ENCODE results near the gene SEMA4B. TPM values are rescaled to one million over a fixed set of nuclear protein-coding genes. Genes with fewer than 3 reads are reported as not detected.

SEMA4B gene
- total and polyA plus RNA-seq, 10 of the 15 experiments (the other 5 are each of a cell fraction or from before 2014, with no cell fraction given): 0.87 to 26.0 (median 9.3) TPM

DNA sequence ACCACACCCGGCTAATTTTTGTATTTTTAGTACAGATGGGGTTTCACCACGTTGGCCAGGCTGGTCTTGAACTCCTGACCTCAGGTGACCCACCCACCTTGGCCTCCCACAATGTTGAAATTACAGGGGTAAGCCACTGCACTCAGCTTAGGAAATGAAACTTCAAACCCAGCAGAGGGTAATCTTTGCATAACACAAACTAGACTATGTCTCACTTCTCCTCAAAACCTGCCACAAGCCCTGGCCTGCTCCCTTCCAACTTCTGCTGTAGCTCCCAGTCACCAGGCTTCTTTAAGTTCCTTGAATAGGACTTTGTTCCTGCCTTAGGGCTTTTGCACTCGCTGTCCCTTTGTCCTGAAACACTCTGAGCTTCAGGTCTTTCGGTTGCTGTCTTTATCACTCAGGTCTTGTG lies 39.2 kb upstream of the SEMA4B start (continued):
- TF ChIP-seq, protein P1, sequence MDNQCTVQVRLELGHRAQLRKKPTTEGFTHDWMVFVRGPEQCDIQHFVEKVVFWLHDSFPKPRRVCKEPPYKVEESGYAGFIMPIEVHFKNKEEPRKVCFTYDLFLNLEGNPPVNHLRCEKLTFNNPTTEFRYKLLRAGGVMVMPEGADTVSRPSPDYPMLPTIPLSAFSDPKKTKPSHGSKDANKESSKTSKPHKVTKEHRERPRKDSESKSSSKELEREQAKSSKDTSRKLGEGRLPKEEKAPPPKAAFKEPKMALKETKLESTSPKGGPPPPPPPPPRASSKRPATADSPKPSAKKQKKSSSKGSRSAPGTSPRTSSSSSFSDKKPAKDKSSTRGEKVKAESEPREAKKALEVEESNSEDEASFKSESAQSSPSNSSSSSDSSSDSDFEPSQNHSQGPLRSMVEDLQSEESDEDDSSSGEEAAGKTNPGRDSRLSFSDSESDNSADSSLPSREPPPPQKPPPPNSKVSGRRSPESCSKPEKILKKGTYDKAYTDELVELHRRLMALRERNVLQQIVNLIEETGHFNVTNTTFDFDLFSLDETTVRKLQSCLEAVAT (IDR thresholded peaks at IDR 0.05): peak; percentile 76; the same call in 1 of the 2 replicates
- 0 out of 2 replicates have a peak, but pooled peaks have one; percentile 47 for TF ChIP-seq MEF2A (IDR thresholded peaks at IDR 0.05; ENCODE audit: insufficient read depth, low read depth, low read length)
- 0 out of 2 replicates have a peak, but pooled peaks have one; percentile 62 for TF ChIP-seq CHD4 (IDR thresholded peaks at IDR 0.05)
- TF ChIP-seq RAD51 (IDR thresholded peaks at IDR 0.05): no peak; the same call in 1 of the 2 replicates
- TF ChIP-seq, protein P2, sequence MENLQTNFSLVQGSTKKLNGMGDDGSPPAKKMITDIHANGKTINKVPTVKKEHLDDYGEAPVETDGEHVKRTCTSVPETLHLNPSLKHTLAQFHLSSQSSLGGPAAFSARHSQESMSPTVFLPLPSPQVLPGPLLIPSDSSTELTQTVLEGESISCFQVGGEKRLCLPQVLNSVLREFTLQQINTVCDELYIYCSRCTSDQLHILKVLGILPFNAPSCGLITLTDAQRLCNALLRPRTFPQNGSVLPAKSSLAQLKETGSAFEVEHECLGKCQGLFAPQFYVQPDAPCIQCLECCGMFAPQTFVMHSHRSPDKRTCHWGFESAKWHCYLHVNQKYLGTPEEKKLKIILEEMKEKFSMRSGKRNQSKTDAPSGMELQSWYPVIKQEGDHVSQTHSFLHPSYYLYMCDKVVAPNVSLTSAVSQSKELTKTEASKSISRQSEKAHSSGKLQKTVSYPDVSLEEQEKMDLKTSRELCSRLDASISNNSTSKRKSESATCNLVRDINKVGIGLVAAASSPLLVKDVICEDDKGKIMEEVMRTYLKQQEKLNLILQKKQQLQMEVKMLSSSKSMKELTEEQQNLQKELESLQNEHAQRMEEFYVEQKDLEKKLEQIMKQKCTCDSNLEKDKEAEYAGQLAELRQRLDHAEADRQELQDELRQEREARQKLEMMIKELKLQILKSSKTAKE (IDR thresholded peaks at IDR 0.05; ENCODE audit: low read depth, poor library complexity, severe bottlenecking): peak; percentile 95
- TF ChIP-seq CREM (IDR thresholded peaks at IDR 0.05; ENCODE audit: low read depth): 0 out of 2 replicates have a peak, but pooled peaks have one; percentile 21
- peak; percentile 84 for TF ChIP-seq IRF4 (IDR thresholded peaks at IDR 0.05; ENCODE audit: low read depth, low read length)
- TF ChIP-seq, protein P3, sequence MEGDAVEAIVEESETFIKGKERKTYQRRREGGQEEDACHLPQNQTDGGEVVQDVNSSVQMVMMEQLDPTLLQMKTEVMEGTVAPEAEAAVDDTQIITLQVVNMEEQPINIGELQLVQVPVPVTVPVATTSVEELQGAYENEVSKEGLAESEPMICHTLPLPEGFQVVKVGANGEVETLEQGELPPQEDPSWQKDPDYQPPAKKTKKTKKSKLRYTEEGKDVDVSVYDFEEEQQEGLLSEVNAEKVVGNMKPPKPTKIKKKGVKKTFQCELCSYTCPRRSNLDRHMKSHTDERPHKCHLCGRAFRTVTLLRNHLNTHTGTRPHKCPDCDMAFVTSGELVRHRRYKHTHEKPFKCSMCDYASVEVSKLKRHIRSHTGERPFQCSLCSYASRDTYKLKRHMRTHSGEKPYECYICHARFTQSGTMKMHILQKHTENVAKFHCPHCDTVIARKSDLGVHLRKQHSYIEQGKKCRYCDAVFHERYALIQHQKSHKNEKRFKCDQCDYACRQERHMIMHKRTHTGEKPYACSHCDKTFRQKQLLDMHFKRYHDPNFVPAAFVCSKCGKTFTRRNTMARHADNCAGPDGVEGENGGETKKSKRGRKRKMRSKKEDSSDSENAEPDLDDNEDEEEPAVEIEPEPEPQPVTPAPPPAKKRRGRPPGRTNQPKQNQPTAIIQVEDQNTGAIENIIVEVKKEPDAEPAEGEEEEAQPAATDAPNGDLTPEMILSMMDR (IDR thresholded peaks at IDR 0.05 in 2 of 3, conservative IDR thresholded peaks at IDR 0.05 in 1 of 3; ENCODE audit: control insufficient read depth in 2 of 3, extremely low read depth in 1 of 3, insufficient read depth in 1 of 3, low read depth in 3 of 3, low read length in 3 of 3): peak in 1 of 3 experiments; percentile 31; a peak in 1 of 6 replicates
- TF ChIP-seq CEBPB (IDR thresholded peaks at IDR 0.05; ENCODE audit: borderline replicate concordance in 1 of 2, low read depth in 2 of 2, low read length in 2 of 2): no peak
- TF ChIP-seq RB1 (IDR thresholded peaks at IDR 0.05; ENCODE audit: borderline replicate concordance): 0 out of 2 replicates have a peak, but pooled peaks have one; percentile 35
- no peak for TF ChIP-seq RBBP5 (conservative IDR thresholded peaks at IDR 0.05)
- TF ChIP-seq NR2C1 (IDR thresholded peaks at IDR 0.05): 0 out of 2 replicates have a peak, but pooled peaks have one; percentile 37
- peak in 1 of 2 experiments; percentile 35; a peak in 1 of 4 replicates for TF ChIP-seq EP300 (IDR thresholded peaks at IDR 0.05; ENCODE audit: borderline replicate concordance in 1 of 2, control insufficient read depth in 1 of 2, low read depth in 2 of 2, low read length in 2 of 2)
- TF ChIP-seq LARP7 (IDR thresholded peaks at IDR 0.05): peak; percentile 29; the same call in 1 of the 2 replicates
- TF ChIP-seq IKZF2 (IDR thresholded peaks at IDR 0.05): peak; percentile 76 to 77
- peak; percentile 73 for TF ChIP-seq ATF7 (IDR thresholded peaks at IDR 0.05; ENCODE audit: low read depth)
- TF ChIP-seq SREBF1 (IDR thresholded peaks at IDR 0.05; ENCODE audit: low read length): no peak
- TF ChIP-seq SP1 (IDR thresholded peaks at IDR 0.05; ENCODE audit: low read depth, low read length): peak; percentile 27
- no peak for TF ChIP-seq KAT2A (conservative IDR thresholded peaks at IDR 0.05; ENCODE audit: control insufficient read depth, low read depth, low read length)
- no peak for TF ChIP-seq ZNF207 (IDR thresholded peaks at IDR 0.05; ENCODE audit: borderline replicate concordance)
- TF ChIP-seq RAD21 (IDR thresholded peaks at IDR 0.05; ENCODE audit: insufficient read depth, low read depth, low read length): peak; percentile 43
- TF ChIP-seq SPI1 (IDR thresholded peaks at IDR 0.05; ENCODE audit: borderline replicate concordance, insufficient read depth, low read depth, low read length): peak; percentile 83; the same call in 1 of the 2 replicates
- TF ChIP-seq, protein P4, sequence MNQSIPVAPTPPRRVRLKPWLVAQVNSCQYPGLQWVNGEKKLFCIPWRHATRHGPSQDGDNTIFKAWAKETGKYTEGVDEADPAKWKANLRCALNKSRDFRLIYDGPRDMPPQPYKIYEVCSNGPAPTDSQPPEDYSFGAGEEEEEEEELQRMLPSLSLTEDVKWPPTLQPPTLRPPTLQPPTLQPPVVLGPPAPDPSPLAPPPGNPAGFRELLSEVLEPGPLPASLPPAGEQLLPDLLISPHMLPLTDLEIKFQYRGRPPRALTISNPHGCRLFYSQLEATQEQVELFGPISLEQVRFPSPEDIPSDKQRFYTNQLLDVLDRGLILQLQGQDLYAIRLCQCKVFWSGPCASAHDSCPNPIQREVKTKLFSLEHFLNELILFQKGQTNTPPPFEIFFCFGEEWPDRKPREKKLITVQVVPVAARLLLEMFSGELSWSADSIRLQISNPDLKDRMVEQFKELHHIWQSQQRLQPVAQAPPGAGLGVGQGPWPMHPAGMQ (IDR thresholded peaks at IDR 0.05; ENCODE audit: borderline replicate concordance): peak; percentile 33; the same call in 1 of the 2 replicates
- peak; percentile 100 for TF ChIP-seq SMARCA5 (IDR thresholded peaks at IDR 0.05)
- TF ChIP-seq HDGF (IDR thresholded peaks at IDR 0.05): 0 out of 2 replicates have a peak, but pooled peaks have one; percentile 37
